SK-N-SH treated with all-trans-retinoic acid at 6 μM for 48 hours (cell line): ENCODE data around the gene ARID3A.

Experiments
- ATAC-seq: fragments of 200-7000 bp; cut with Tn5 transposase; 3 replicates; pipeline ENCODE4 v1.9.1; 2020; ENCODE audit warnings: mild to moderate bottlenecking, moderate library complexity
- ARNTL ChIP-seq: fragments of 450-650 bp; formaldehyde crosslinking; IDR thresholded peaks from 2 replicates; pipeline ENCODE4 v1.5.0; 2020; ENCODE audit warnings: low read depth, mild to moderate bottlenecking, moderate library complexity, borderline replicate concordance
- BACH2 ChIP-seq: fragments of 250-450 bp; sonication (Bioruptor Pico); IDR thresholded peaks from 2 replicates; pipeline ENCODE4 v1.9.0; 2021; ENCODE audit warnings: mild to moderate bottlenecking, borderline replicate concordance
- CREB5 ChIP-seq: fragments of 250-450 bp; sonication (Bioruptor Pico); IDR thresholded peaks from 2 replicates; pipeline ENCODE4 v1.5.1; 2020; ENCODE audit warnings: low read depth, mild to moderate bottlenecking, moderate library complexity
- CSDC2 ChIP-seq: fragments of 250-450 bp; sonication (Bioruptor Pico); IDR thresholded peaks from 2 replicates; pipeline ENCODE4 v1.5.0; 2020; ENCODE audit warnings: mild to moderate bottlenecking, moderate library complexity
- CSRNP3 ChIP-seq: fragments of 250-450 bp; sonication (Bioruptor Pico); IDR thresholded peaks from 2 replicates; pipeline ENCODE4 v1.5.1; 2021; ENCODE audit warnings: mild to moderate bottlenecking, moderate library complexity
- ESRRG ChIP-seq: fragments of 250-450 bp; sonication (Bioruptor Pico); IDR thresholded peaks from 2 replicates; pipeline ENCODE4 v1.6.1; 2021; ENCODE audit warnings: mild to moderate bottlenecking
- GLIS3 ChIP-seq: fragments of 250-450 bp; sonication (Bioruptor Pico); IDR thresholded peaks from 2 replicates; pipeline ENCODE4 v1.5.0; 2020; ENCODE audit warnings: mild to moderate bottlenecking, moderate library complexity
- ISL1 ChIP-seq: fragments of 250-450 bp; sonication (Bioruptor Pico); IDR thresholded peaks from 2 replicates; pipeline ENCODE4 v2.1.2; 2022; ENCODE audit warnings: mild to moderate bottlenecking, moderate library complexity
- OSR1 ChIP-seq: fragments of 250-450 bp; sonication (Bioruptor Pico); IDR thresholded peaks from 2 replicates; pipeline ENCODE4 v1.8.0; 2022; ENCODE audit warnings: moderate library complexity, mild to moderate bottlenecking, inconsistent platforms
- PATZ1 ChIP-seq: fragments of 250-450 bp; sonication (Bioruptor Pico); IDR thresholded peaks from 2 replicates; pipeline ENCODE4 v1.8.0; 2020; ENCODE audit warnings: mild to moderate bottlenecking, moderate library complexity, borderline replicate concordance
- PPARA ChIP-seq: fragments of 250-450 bp; sonication (Bioruptor Pico); IDR thresholded peaks from 2 replicates; pipeline ENCODE4 v1.5.0; 2020; ENCODE audit warnings: mild to moderate bottlenecking, borderline replicate concordance
- RARB ChIP-seq: fragments of 250-450 bp; sonication (Bioruptor Pico); IDR thresholded peaks from 2 replicates; pipeline ENCODE4 v1.8.0; 2021; ENCODE audit warnings: mild to moderate bottlenecking, moderate library complexity
- SNAI2 ChIP-seq: fragments of 250-450 bp; sonication (Bioruptor Pico); IDR thresholded peaks from 2 replicates; pipeline ENCODE4 v1.5.0; 2020; ENCODE audit warnings: mild to moderate bottlenecking, moderate library complexity
- TCF4 ChIP-seq: fragments of 250-450 bp; sonication (Bioruptor Pico); IDR thresholded peaks from 2 replicates; pipeline ENCODE4 v1.8.0; 2021; ENCODE audit warnings: mild to moderate bottlenecking, moderate library complexity, borderline replicate concordance
- TOX ChIP-seq: fragments of 250-450 bp; sonication (Bioruptor Pico); IDR thresholded peaks from 2 replicates; pipeline ENCODE4 v1.8.0; 2021; ENCODE audit warnings: mild to moderate bottlenecking, moderate library complexity, borderline replicate concordance
- TSHZ2 ChIP-seq: fragments of 250-450 bp; sonication (Bioruptor Pico); IDR thresholded peaks from 2 replicates; pipeline ENCODE4 v1.5.0; 2020; ENCODE audit warnings: mild to moderate bottlenecking, moderate library complexity
- ZC3H10 ChIP-seq: fragments of 250-450 bp; sonication (Bioruptor Pico); IDR thresholded peaks from 2 replicates; pipeline ENCODE4 v1.5.1; 2021; ENCODE audit warnings: mild to moderate bottlenecking, moderate library complexity
- ZFP3 ChIP-seq: fragments of 250-450 bp; sonication (Bioruptor Pico); IDR thresholded peaks from 2 replicates; pipeline ENCODE4 v1.5.0; 2020; ENCODE audit warnings: mild to moderate bottlenecking, moderate library complexity
- ZNF565 ChIP-seq: fragments of 450-650 bp; formaldehyde crosslinking; conservative IDR thresholded peaks from 2 replicates; pipeline ENCODE4 v1.5.0; 2020; ENCODE audit warnings: low read depth, mild to moderate bottlenecking, moderate library complexity
- ZNF8 ChIP-seq: fragments of 450-650 bp; formaldehyde crosslinking; IDR thresholded peaks from 2 replicates; pipeline ENCODE4 v1.5.0; 2020; ENCODE audit warnings: mild to moderate bottlenecking, moderate library complexity
- TF ChIP-seq, protein P1 (sequence below): fragments of 250-450 bp; sonication (Bioruptor Pico); IDR thresholded peaks from 2 replicates; pipeline ENCODE4 v1.8.0; 2021; ENCODE audit warnings: low read depth, mild to moderate bottlenecking, moderate library complexity, borderline replicate concordance

ARID3A gene

GRCh38 chr19:929891-930258 is 4.0 kb downstream of the ARID3A start (continued):
- TF ChIP-seq CSRNP3 (CRISPR knock-in tag) (no peak), ZNF8 (CRISPR knock-in tag) (no peak), CSDC2 (CRISPR knock-in tag) (no peak), SNAI2 (CRISPR knock-in tag) (no peak)

GRCh38 chr19:931860-932647 is 6.2 kb downstream of the ARID3A start:
- ATAC-seq, result no peak
- TF ChIP-seq OSR1 (no peak), GLIS3 (CRISPR knock-in tag) (no peak), ZNF8 (CRISPR knock-in tag) (no peak), PATZ1 (CRISPR knock-in tag) (no peak), ZNF565 (CRISPR knock-in tag) (no peak), RARB (no peak), PPARA (no peak), ISL1 (no peak), ESRRG (no peak), TCF4 (CRISPR knock-in tag) (no peak), BACH2 (CRISPR knock-in tag) (no peak)
- TF ChIP-seq, protein P1, sequence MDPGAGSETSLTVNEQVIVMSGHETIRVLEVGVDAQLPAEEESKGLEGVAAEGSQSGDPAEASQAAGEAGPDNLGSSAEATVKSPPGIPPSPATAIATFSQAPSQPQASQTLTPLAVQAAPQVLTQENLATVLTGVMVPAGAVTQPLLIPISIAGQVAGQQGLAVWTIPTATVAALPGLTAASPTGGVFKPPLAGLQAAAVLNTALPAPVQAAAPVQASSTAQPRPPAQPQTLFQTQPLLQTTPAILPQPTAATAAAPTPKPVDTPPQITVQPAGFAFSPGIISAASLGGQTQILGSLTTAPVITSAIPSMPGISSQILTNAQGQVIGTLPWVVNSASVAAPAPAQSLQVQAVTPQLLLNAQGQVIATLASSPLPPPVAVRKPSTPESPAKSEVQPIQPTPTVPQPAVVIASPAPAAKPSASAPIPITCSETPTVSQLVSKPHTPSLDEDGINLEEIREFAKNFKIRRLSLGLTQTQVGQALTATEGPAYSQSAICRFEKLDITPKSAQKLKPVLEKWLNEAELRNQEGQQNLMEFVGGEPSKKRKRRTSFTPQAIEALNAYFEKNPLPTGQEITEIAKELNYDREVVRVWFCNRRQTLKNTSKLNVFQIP, result no peak

GRCh38 chr19:932648-933552 is 7.1 kb downstream of the ARID3A start:
- peak; percentile 95 for ATAC-seq
- no peak for TF ChIP-seq OSR1
- no peak for TF ChIP-seq CSDC2 (CRISPR knock-in tag)
- no peak for TF ChIP-seq ZFP3 (CRISPR knock-in tag)
- TF ChIP-seq ZNF565 (CRISPR knock-in tag), result no peak
- TF ChIP-seq CREB5 (CRISPR knock-in tag), result no peak
- peak; percentile 74; the same call in 1 of the 2 replicates for TF ChIP-seq TSHZ2 (CRISPR knock-in tag)
- no peak for TF ChIP-seq ARNTL
- no peak for TF ChIP-seq TOX (CRISPR knock-in tag)
- peak; percentile 44; the same call in 1 of the 2 replicates for TF ChIP-seq PATZ1 (CRISPR knock-in tag)
- TF ChIP-seq PPARA, result no peak
- no peak for TF ChIP-seq ZC3H10 (CRISPR knock-in tag)
- no peak for TF ChIP-seq ESRRG
- TF ChIP-seq ZNF8 (CRISPR knock-in tag), result no peak
- no peak for TF ChIP-seq CSRNP3 (CRISPR knock-in tag)
- no peak for TF ChIP-seq RARB
